Parathyroid adenoma (tissue), 2 donors: ENCODE results near the gene RPS6KA5.

ENCODE experiments used
- H2AFZ ChIP-seq: fragments of 300-600 bp; sonication (generic); one replicate; pipeline ENCODE4 v1.7.0; 2017; ENCODE audit warnings: antibody characterized with exemption, mild to moderate bottlenecking
- H3K27ac ChIP-seq: fragments of 300-600 bp; sonication (generic); one replicate; pipeline ENCODE4 v1.7.0; 2017
- H3K27me3 ChIP-seq: fragments of 300-600 bp; sonication (generic); one replicate; pipeline ENCODE4 v1.7.0; 2017; ENCODE audit warnings: low read length; ENCODE audit not compliant: control insufficient read depth, insufficient read depth
- H3K36me3 ChIP-seq: fragments of 300-600 bp; sonication (generic); one replicate; pipeline ENCODE4 v1.7.0; 2017; ENCODE audit warnings: low read length; ENCODE audit not compliant: control insufficient read depth, insufficient read depth
- H3K4me1 ChIP-seq: fragments of 300-600 bp; sonication (generic); one replicate; pipeline ENCODE4 v1.7.0; 2017; ENCODE audit warnings: control low read depth
- H3K4me2 ChIP-seq: fragments of 300-600 bp; sonication (generic); one replicate; pipeline ENCODE4 v1.7.0; 2017; ENCODE audit warnings: low read length
- H3K4me3 ChIP-seq: fragments of 300-600 bp; sonication (generic); one replicate; pipeline ENCODE4 v1.7.0; 2017; ENCODE audit warnings: low read depth, low read length
- H3K79me2 ChIP-seq: fragments of 300-600 bp; sonication (generic); one replicate; pipeline ENCODE4 v1.7.0; 2017; ENCODE audit warnings: control low read depth
- H3K9ac ChIP-seq: fragments of 300-600 bp; sonication (generic); one replicate; pipeline ENCODE4 v1.7.0; 2017; ENCODE audit warnings: mild to moderate bottlenecking
- H3K9me3 ChIP-seq: fragments of 300-600 bp; sonication (generic); one replicate; pipeline ENCODE4 v1.7.0; 2017; ENCODE audit warnings: low read length; ENCODE audit not compliant: control insufficient read depth
- CTCF ChIP-seq: fragments of 300-600 bp; sonication (generic); IDR thresholded peaks from one replicate; pipeline ENCODE4 v1.7.0; 2017; ENCODE audit warnings: antibody characterized with exemption, mild to moderate bottlenecking
- donor health status: primary hyperparathyroidism.

RPS6KA5 gene

GRCh38 chr14:90799420-90799819, 261.0 kb downstream of the RPS6KA5 start:
- H3K4me2 ChIP-seq, result no peak overlapping the region
- H3K4me3 ChIP-seq, result no peak overlapping the region
- no peaks in the 10 kb centered on the region for H3K9me3 ChIP-seq
- no peak overlapping the region for H3K9ac ChIP-seq
- H2AFZ ChIP-seq, result no peak overlapping the region
- no peaks in the 10 kb centered on the region for H3K36me3 ChIP-seq
- peaks cover 37% of the 10 kb centered on the region for H3K79me2 ChIP-seq
- peaks cover 5% of the 10 kb centered on the region for H3K4me1 ChIP-seq
- no peak for TF ChIP-seq CTCF
- no peaks in the 10 kb centered on the region for H3K27me3 ChIP-seq
- H3K27ac ChIP-seq, result no peak overlapping the region

GRCh38 chr14:90797919-90798318, 262.5 kb downstream of the RPS6KA5 start:
- Histone ChIP-seq H3K27ac (no peak overlapping the region), H3K4me3 (no peak overlapping the region), H3K4me1 (peaks cover 5% of the 10 kb centered on the region), H3K9ac (no peak overlapping the region), H3K9me3 (no peaks in the 10 kb centered on the region), H2AFZ (no peak overlapping the region), H3K27me3 (no peaks in the 10 kb centered on the region), H3K4me2 (no peak overlapping the region), H3K36me3 (no peaks in the 10 kb centered on the region), H3K79me2 (peaks cover 28% of the 10 kb centered on the region)
- TF ChIP-seq CTCF, result no peak
